Raji (cell line): ENCODE measurements around the gene HERC3.

Experiments
- POLR2A ChIP-seq: IDR thresholded peaks from 2 replicates; pipeline ENCODE4 v1.6.1; 2011; ENCODE audit warnings: low read depth, low read length, control low read depth; ENCODE audit not compliant: insufficient read depth

Gene HERC3

DNA sequence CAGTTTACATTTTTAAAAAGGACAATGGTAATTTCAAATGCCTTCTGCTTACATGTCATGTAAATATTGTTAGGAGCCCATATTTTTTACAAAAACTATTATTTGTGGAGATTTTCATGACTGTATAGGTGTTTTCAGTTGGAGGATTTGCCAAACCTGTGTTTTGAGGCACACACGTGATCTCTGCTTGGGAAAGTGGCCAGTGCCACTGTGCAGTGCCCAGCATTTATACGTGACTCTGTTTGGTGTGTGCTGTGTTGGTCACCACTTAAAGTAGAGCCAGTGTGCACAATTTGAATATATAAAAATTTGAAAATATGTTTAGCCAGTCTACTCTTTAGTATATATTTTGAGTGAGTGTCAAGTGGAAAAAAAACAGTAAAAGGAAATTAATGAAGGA is 132.1 kb downstream of the HERC3 start:
- TF ChIP-seq POLR2A: no peak

DNA sequence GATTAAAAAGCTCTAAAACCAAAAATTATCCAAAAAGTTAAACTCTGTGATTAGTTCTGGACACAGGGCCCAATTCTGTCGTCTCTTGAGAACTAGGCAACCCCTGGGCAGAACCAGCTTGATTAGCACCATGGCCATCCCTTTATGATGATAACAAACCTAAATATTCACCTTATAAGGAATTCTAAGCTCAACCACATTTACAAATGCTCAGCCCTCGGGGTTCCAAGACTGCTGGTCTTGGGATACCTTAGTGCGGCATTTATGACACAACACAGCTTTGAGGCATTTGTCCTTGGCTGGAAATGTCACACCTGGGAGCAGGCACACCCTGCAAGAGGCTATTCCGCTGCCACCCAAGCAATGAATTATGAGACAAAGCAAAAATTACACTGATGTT is 132.9 kb downstream of the HERC3 start:
- TF ChIP-seq POLR2A: no peak

DNA sequence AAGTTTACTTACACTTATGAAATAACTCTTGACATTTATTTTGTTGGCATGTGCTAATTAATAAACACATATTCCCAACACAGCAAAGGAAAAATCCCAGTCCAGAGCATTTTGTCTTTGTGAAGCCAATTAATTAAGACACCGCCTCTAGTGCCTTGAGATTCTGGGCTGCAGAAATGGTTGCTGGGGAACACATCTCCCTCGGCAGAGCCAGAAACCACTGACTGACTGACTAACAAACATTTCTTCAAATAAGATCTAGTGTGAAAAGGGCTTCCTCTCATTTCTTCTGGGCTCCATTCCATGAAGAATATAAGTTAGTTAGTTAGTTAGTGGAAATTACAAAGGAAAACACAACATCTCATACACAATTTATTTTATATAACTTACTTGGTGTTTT is 133.7 kb downstream of the HERC3 start:
- TF ChIP-seq POLR2A: no peak

DNA sequence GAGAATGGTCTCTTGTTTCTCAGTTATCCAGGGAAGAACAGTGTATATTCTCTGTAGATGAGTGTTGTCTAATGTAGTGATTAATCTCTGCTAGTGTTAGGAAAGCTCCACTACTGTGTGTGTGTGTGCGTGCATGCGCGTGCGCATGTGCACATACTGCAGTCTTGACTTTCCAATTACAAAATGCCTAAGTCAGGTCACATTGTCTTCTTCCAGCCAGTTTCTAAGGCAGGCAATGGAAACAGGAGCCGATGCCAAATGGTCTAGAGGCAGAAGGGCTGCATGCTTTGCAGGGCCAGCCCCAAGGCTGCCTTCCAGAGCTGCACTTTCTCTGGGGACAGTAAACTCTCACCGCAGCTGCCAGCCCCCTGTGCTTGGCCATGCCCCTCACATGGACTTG is 135.9 kb downstream of the HERC3 start:
- no peak for TF ChIP-seq POLR2A

DNA sequence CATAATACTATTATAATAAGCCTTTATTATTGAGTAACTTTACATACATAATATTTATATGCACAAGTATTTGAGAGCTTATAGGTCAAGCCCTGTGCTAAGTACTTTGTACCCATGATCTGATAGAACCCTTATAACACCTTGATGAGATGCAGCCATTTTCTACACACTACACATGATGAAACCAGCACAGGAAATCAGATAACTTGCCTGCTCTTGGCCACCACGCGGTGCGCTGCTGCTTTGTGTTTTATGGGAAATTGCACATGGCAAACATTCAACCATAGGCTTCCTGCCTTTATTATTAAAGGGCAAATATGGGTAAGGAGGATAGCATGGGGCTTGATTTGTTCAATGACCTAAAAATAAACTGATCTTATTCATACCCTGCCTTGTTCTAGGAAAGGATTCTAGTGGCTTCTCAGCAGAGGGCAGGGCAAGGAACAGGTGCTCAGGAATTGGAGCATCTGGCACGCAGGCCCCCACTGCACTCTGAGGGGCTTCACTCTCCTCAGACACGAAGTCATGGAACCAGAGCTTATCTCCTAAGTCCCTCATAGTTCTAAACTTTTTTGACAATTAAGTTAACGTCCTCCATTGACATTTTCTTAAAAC is 137.0 kb downstream of the HERC3 start:
- no peak for TF ChIP-seq POLR2A

DNA sequence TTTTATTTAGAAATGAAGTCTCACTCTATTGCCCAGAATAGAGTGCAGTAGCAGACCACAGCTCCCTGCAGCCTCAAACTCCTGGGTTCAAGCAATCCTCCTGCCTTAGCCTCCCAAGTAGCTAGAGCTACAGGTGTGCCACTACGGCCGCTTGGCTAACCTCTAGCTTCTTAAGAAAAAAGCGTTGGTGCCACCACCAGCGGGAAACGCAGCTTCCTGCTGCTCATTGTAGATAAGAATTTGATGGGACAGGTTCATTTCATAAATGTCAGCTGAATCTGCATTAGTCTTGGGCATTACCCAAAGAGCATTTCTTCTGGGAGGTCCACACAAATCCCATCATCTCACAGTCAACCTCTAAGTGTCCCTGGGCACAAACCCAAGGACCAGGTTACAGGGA is 138.5 kb downstream of the HERC3 start:
- TF ChIP-seq POLR2A: no peak

DNA sequence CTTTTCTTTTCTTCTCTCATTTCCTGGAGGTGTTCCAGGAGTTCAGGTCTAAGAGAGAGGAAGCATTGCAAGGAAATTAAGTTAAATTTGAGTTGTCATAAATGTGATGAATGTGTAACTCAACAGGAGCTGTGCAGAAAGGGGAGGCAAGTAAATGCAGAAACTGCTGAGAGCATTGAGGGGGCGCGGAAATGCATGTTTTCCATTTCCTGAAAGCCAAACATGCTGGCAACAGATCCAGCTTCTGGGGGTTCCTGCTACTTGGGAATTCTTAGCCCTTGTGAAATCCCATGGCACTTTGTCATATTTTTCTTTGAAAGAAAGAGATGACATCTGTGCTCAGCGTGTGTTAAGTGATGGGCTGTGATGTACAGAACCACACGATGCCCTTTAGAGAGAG is 139.1 kb downstream of the HERC3 start:
- TF ChIP-seq POLR2A: no peak

DNA sequence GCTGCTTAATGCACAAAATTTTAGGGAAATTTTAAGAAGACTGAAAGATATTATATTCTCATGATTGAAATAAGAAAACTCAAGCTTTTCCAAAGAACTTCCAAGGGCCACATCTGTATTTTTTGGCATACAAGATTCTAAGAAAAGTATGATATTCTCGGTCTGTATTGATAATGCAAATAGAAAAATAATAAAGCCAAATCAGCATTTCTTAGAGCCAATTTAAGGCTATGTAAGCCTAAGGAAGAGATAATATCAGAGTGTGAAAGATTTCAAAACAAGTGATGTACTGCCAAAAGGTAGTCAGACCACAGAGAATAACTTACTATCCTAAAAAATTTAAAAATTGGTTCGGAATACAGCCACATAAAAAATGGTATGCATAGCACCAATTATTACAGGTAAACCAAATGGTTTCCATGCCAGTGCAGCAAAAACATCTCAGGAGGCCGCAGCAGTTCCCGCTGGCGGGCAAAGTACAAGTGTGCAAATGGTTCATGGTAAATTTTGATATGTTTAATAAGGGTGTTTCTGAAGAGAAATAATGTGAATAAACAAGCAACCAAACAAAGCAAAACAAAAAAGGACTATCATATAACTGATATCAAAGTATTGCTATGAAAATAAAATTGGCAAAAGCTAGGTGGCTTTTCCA is 140.6 kb downstream of the HERC3 start:
- TF ChIP-seq POLR2A: no peak

DNA sequence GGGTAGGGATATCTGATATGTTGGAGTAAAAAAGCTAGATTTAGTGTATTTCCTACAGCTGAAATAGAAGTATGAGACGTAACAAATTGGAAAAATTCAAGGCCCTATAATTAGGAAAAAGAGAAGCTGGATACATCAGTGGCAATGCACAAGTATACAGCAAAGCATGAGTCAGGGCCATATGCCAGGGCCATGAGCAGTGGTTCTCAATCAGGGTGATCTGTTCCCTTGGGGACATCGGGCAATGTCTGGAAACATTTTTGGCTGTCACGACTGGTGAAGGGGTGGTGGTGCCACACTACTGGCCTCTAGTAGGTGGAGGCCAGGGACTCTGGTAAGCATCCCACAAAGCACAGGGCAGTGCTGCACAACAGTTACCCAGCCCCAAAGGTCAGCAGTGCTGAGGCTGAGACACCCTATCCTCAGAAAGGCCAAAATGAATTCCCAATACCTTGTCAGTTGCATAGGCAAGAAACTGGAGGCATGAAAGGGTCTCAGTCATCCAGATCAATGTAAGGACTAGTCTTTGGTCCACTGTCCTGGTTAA is 142.2 kb downstream of the HERC3 start:
- no peak for TF ChIP-seq POLR2A

DNA sequence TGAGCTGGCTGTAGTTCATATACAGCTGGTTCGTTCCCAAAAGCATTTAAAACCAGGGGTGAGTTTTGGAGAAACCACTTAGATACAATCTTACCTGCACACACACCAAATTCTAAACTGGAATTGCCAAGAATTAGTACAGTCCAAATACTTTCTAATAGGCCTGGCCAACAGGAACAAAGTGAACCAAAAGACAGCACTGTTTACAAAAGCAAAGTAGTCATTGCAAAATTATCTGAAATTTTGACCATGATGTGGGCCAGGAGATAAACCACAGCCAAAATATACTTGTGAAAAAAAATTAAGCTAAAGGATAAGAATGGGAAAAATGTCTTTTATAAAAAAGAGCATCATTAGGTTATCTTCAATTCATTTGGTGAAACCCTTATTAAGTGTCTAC is 143.3 kb downstream of the HERC3 start:
- no peak for TF ChIP-seq POLR2A

DNA sequence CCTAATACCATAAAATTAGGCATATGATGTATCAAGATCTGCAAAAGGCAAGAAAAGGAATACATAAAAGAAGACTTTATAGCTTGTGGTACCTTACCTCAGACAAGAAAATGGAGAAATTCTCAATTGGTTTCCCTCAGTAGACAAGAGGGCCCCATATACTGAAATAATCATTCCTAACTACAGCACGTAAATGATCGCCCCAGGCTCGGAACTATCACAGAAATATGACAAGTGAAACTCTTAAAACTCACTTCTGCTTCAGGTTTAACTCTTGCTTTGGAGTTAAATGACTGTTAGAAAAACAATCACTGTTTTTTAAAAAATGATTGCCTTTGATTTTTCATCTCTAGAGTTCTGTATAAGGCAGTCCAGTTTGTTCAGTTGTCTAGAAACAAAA is 144.0 kb downstream of the HERC3 start:
- TF ChIP-seq POLR2A: no peak

DNA sequence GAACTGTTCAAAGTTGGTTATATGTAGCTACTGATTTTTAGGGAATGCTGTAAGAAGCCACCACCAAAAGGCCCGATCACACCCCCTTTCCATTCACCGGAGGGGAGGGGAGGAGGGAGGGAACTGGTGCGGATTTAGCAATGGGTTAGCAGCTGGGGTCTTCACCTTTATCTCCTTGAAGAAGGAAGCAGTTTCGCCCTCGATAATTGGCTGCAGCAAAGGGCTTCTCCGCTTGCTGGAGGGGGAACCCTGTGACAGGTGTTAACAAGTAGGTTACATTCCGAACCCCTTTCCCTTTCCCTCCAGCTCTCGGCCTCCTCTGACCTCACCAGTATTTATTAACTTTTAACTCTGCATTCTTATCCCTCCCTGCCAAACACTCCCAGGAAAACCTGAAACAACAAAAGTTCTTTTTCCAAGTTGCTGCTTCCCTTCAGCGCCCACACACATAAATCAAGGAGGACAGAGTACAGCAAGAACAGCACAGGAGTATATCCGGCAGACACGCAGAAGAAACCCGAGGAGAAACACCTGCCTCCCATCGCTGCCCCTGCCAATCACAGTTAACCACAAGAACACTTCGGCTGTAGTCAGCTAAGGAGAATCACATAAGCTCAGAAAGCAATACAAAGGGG is 145.1 kb downstream of the HERC3 start:
- TF ChIP-seq POLR2A: no peak

DNA sequence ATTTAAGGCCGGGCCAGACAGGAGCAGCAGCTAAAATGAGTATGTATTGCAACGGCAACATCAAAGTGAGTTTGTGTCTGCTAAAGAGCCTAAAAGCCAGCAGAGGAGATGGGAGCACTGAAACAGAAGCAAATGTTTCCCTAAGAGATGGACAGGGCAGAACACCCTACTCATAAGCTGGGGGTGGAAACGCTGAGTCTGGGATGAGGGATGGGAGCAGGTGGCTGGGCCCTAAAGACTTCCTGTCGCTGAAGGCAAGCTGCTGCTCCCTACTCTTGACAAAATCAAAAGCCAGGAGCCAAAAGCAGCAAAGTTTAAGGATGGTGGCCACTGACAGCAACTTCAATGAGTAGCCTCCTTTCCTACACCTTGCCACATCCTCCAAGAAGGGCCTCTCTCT is 145.9 kb downstream of the HERC3 start:
- no peak for TF ChIP-seq POLR2A

DNA sequence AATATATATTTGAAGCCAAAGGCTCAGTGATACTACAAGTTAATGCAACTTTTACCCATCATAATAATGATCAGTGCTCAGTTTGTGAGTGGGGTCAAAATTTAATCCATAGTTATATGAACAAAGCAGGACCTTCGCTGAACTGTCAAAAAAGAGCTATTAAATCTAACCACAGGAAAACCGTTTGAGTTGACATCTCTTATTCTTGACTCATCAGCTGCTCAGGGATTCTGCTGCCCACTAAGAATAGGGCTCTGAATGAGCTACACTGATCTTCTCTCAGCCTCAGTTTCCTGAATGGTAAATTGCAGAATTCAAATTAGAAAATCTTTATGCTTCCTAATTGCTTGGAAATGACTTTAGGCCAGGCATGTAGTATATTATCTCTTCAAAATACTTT is 150.3 kb downstream of the HERC3 start:
- no peak for TF ChIP-seq POLR2A

DNA sequence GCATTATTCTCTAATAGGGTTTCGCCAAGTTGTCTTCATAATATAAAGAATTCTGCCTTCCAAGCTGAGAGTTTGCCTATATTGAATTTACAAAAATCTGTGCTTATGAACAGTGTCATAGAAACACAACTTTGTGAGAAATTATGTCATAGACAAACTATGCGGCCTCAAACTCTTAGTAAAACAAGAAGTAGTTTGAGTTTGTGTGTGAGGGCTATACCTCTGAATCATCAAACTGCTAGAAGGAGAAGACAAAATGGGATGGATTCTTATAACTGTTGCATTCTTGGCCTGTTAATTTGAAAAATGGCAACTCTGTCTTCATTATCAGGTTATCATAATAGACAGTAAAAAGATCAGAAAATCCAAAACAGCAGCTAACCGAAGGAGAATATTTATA is 151.4 kb downstream of the HERC3 start:
- no peak for TF ChIP-seq POLR2A

DNA sequence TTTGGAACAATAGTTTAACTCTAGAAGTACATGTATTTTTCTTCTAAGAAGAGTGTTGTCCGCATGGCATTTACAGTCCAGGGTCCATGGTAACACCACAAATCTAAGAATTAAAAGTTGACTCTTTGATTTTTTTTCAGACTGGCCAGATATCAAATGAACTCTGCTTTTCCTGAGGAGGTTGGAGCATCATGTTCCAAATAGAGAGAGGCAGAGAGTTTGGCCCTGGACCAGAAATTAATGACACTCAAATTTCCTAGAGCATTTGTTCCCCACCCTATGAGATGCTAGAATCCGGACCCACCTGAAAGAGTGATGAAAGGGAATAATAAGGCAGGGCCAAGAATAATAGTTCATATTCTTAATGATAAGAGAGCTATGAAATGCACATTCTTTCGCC is 152.3 kb downstream of the HERC3 start:
- TF ChIP-seq POLR2A: no peak

DNA sequence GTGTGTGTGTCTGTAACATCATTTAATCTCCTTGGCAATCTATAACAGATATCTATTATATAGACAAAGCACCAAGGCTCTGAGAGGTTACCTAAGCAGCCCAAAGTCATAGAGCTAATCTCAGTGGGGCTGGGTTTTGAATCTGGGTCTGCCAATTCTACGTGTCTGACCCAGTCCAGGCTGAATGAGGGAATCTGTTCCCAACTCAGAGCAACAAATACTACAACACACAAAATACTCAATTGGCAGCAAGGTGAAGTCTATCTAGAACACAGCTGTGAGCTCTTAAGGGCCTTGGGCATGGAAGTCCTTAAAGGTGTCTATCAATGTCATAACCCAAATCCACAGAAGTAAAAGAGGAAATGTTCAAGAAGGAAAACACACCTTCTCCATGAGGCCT is 152.9 kb downstream of the HERC3 start:
- no peak for TF ChIP-seq POLR2A

DNA sequence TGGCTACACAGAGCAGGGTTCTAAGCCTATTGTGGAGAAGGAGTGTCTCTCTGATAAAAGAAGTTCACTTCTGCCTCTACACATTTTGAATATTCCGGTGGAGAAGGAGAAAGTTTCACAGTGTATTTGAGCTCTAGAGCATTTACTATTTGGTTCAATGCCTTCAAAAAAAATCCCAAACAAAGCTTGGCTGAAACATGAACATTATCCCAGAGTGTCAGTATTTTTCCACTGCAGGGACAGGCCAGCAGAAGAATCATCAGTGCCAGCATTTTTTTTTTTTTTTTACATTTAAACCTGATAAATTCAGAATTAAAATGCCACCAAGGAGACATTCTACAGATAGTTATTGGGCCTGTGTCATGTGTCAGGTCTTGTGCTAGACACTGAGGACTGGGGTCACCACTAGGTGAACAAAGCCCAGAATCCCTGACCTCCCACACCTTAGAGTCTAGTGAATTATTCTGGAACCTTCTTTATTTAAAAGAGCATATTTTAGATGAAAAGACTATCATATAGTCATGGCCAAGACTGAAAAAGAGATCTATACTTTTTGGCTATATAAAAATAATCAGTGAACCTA is 153.4 kb downstream of the HERC3 start:
- TF ChIP-seq POLR2A: no peak
